H1 (cell line): ENCODE results near the gene GLB1L3.

Experiments used
- BRCA1 ChIP-seq: IDR thresholded peaks from 2 replicates; pipeline ENCODE4 v1.6.1; 2012; ENCODE audit warnings: low read depth, low read length, improper control_type of control experiment
- CEBPB ChIP-seq: IDR thresholded peaks from 2 replicates; pipeline ENCODE4 v1.6.1; 2012; ENCODE audit warnings: low read depth, low read length
- CTBP2 ChIP-seq: IDR thresholded peaks from 2 replicates; pipeline ENCODE4 v1.7.0; 2011; ENCODE audit warnings: borderline replicate concordance, mild to moderate bottlenecking, moderate library complexity, mixed read lengths, low read length; ENCODE audit not compliant: insufficient read depth, insufficient read length
- CTCF ChIP-seq, 3 experiments: IDR thresholded peaks; 1 replicate in 2 of 3; 2 replicates in 1 of 3; pipeline versions ENCODE4 v1.5.1 to v1.6.1; 2011; ENCODE audit warnings: low read length in 3 of 3, mild to moderate bottlenecking in 3 of 3, inconsistent platforms in 2 of 3, low read depth in 1 of 3, moderate library complexity in 1 of 3; ENCODE audit not compliant: insufficient read depth in 1 of 3; ENCODE audit errors: control extremely low read depth in 1 of 3
- EZH2 ChIP-seq: fragments of 200-600 bp; sonication (generic); IDR thresholded peaks from 2 replicates; pipeline ENCODE4 v1.7.1; 2012; ENCODE audit warnings: low read depth, mild to moderate bottlenecking, moderate library complexity, low read length, inconsistent platforms; ENCODE audit not compliant: severe bottlenecking
- MAX ChIP-seq: IDR thresholded peaks from 2 replicates; pipeline ENCODE4 v1.6.1; 2012; ENCODE audit warnings: inconsistent platforms
- POLR2A ChIP-seq, 2 experiments: IDR thresholded peaks; 1 replicate in 1 of 2; 2 replicates in 1 of 2; pipeline ENCODE4 v1.6.1; 2011; ENCODE audit warnings: low read depth in 2 of 2, low read length in 2 of 2, mild to moderate bottlenecking in 2 of 2; ENCODE audit errors: control extremely low read depth in 1 of 2
- POLR2AphosphoS5 ChIP-seq: IDR thresholded peaks from 2 replicates; pipeline ENCODE4 v1.6.1; 2011; ENCODE audit warnings: low read depth, low read length
- SP1 ChIP-seq: IDR thresholded peaks from 2 replicates; pipeline ENCODE4 v1.6.1; 2011; ENCODE audit warnings: low read depth, low read length
- TAF1 ChIP-seq: IDR thresholded peaks from 2 replicates; pipeline ENCODE4 v1.6.1; 2011; ENCODE audit warnings: mild to moderate bottlenecking, low read depth, low read length

GRCh38 chr11:134250246-134250645 lies 25.9 kb upstream of the GLB1L3 start:
- no peak for TF ChIP-seq CTCF (IDR thresholded peaks at IDR 0.05; ENCODE audit: control extremely low read depth in 1 of 3, insufficient read depth in 1 of 3, low read depth in 1 of 3, low read length in 3 of 3)
- no peak for TF ChIP-seq TAF1
- TF ChIP-seq POLR2A (IDR thresholded peaks at IDR 0.05; ENCODE audit: control extremely low read depth in 1 of 2, low read depth in 2 of 2, low read length in 2 of 2): no peak
- TF ChIP-seq CEBPB: no peak
- no peak for TF ChIP-seq EZH2
- TF ChIP-seq POLR2AphosphoS5: no peak
- no peak for TF ChIP-seq MAX
- no peak for TF ChIP-seq SP1
- TF ChIP-seq BRCA1: no peak
- TF ChIP-seq CTBP2: no peak
